A673 (cell line): ENCODE measurements around the gene UNC5A. TPM values are rescaled to one million over a fixed set of nuclear protein-coding genes. Genes with fewer than 3 reads are reported as not detected.

Experiments
- BruUV-seq: library from RNA; stranded (reverse); fragments of 400-500 nt; replicated peaks from 2 replicates; lab custom pipeline; 2021; lab: Mats Ljungman, UMichigan
- CTCF ChIA-PET: fragments of 300-600 bp; sonication (Branson Sonifier 250); formaldehyde crosslinking; loops from one replicate; lab custom pipeline; 2022; ENCODE audit warnings: antibody characterized with exemption; lab: Charles Lee
- POLR2A ChIA-PET: fragments of 300-600 bp; sonication (Branson Sonifier 250); formaldehyde crosslinking; loops from one replicate; lab custom pipeline; 2022; ENCODE audit warnings: antibody characterized with exemption; ENCODE audit not compliant: low non-redundant PET; lab: Charles Lee
- DNase-seq: peaks from one replicate; pipeline ENCODE4 v3.0.0-alpha.2; 2015; ENCODE audit warnings: low spot score
- H3K27ac ChIP-seq: fragments of 200-600 bp; sonication (generic); 2 replicates; pipeline ENCODE4 v1.5.1; 2016; ENCODE audit warnings: mixed run types, low read depth, mild to moderate bottlenecking, mixed read lengths, antibody characterized with exemption, low read length; ENCODE audit not compliant: poor library complexity, severe bottlenecking
- H3K27me3 ChIP-seq: fragments of 200-600 bp; sonication (generic); replicated peaks from 2 replicates; pipeline ENCODE4 v1.6.1; 2017; ENCODE audit warnings: mixed run types, low read depth, mild to moderate bottlenecking, mixed read lengths, antibody characterized with exemption, low read length; ENCODE audit not compliant: insufficient read depth, poor library complexity
- H3K36me3 ChIP-seq: fragments of 200-600 bp; sonication (generic); 2 replicates; pipeline ENCODE4 v1.6.1; 2016; ENCODE audit warnings: mixed run types, mild to moderate bottlenecking, mixed read lengths, antibody characterized with exemption, low read length; ENCODE audit not compliant: insufficient read depth, poor library complexity, severe bottlenecking
- H3K4me1 ChIP-seq: fragments of 200-600 bp; sonication (generic); 2 replicates; pipeline ENCODE4 v1.6.1; 2017; ENCODE audit warnings: mixed run types, mild to moderate bottlenecking, mixed read lengths, antibody characterized with exemption, low read length; ENCODE audit not compliant: insufficient read depth, poor library complexity, severe bottlenecking
- H3K4me3 ChIP-seq: fragments of 200-600 bp; sonication (generic); 2 replicates; pipeline ENCODE4 v1.5.1; 2016; ENCODE audit warnings: low read depth, mixed run types, mild to moderate bottlenecking, mixed read lengths, low read length; ENCODE audit not compliant: poor library complexity, severe bottlenecking
- H3K9me3 ChIP-seq: fragments of 200-600 bp; sonication (generic); 2 replicates; pipeline ENCODE4 v1.6.1; 2016; ENCODE audit warnings: mixed run types, low read depth, mild to moderate bottlenecking, mixed read lengths, antibody characterized with exemption, low read length; ENCODE audit not compliant: poor library complexity, severe bottlenecking
- EZH2 ChIP-seq: fragments of 200-600 bp; sonication (generic); IDR thresholded peaks from 2 replicates; pipeline ENCODE4 v1.6.1; 2017; ENCODE audit warnings: borderline replicate concordance, low read depth, mild to moderate bottlenecking, mixed read lengths, antibody characterized with exemption, low read length; ENCODE audit not compliant: poor library complexity, severe bottlenecking
- intact Hi-C: fragments of 100-400 bp; cut with micrococcal nuclease; formaldehyde crosslinking; loops from one replicate; pipeline ENCODE4 v1.10.0; 2022; ENCODE audit not compliant: unreplicated experiment
- total RNA-seq: library from RNA; stranded (reverse); gene quantifications from 2 replicates; pipeline ENCODE4 v1.2.3, GENCODE V29; 2021
- TF ChIP-seq, protein P1 (sequence below): fragments of 300-800, 200-600 bp; sonication (generic); conservative IDR thresholded peaks from 2 replicates; pipeline ENCODE4 v1.5.1; 2017; ENCODE audit warnings: low read depth, mild to moderate bottlenecking, antibody characterized with exemption, low read length, moderate library complexity, mixed read lengths

The UNC5A gene
- total RNA-seq, 1 experiment from 2014 or later = 7.5 TPM

DNA sequence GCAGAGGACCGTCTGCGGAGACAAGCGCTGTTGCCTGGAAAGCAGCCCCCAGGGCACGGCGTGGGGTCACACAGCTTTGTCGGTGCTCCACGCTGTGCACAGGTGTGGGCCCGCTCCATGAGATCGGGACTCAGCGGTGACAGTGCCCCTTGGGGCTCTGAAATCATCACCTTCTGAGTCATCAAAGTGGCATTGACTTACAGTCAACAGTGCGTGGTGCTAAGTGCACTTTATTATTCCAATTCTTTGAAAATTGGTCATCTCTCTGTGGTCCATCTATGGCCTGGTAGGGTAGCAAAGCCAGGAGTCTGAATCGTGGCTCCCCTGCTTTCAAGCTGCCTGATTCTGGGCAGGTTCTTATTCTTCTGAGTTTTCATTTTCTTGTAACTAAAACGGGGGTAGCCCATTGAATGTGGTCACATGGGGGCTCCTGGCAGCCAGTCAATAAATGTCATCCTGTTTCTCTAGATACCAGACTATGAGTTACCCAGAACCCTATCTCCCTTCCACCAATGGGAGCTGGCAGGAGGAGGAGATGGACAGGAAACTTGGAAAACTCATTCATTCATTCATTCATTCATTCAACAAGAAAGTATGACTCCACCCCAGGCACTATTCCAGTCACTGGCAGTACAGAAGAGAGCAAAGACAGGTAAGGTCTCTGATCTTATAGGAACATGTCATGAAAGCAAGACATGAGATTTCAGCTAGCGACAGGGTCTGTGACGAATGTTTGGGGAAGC lies 20.3 kb upstream of the UNC5A start:
- Histone ChIP-seq H3K9me3 (no peaks in the 10 kb centered on the region), H3K4me3 (no peak overlapping the region), H3K36me3 (no peaks in the 10 kb centered on the region), H3K27me3 (no peaks in the 10 kb centered on the region), H3K27ac (no peak overlapping the region), H3K4me1 (no peaks in the 10 kb centered on the region)
- no peak for TF ChIP-seq EZH2
- TF ChIP-seq, protein P1, sequence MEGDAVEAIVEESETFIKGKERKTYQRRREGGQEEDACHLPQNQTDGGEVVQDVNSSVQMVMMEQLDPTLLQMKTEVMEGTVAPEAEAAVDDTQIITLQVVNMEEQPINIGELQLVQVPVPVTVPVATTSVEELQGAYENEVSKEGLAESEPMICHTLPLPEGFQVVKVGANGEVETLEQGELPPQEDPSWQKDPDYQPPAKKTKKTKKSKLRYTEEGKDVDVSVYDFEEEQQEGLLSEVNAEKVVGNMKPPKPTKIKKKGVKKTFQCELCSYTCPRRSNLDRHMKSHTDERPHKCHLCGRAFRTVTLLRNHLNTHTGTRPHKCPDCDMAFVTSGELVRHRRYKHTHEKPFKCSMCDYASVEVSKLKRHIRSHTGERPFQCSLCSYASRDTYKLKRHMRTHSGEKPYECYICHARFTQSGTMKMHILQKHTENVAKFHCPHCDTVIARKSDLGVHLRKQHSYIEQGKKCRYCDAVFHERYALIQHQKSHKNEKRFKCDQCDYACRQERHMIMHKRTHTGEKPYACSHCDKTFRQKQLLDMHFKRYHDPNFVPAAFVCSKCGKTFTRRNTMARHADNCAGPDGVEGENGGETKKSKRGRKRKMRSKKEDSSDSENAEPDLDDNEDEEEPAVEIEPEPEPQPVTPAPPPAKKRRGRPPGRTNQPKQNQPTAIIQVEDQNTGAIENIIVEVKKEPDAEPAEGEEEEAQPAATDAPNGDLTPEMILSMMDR = no peak
- intact Hi-C loops = no loop called here
- ChIA-PET CTCF (no interaction called here), POLR2A (no interaction called here)
- no TSS peak for BruUV-seq
- no peak for DNase-seq

DNA sequence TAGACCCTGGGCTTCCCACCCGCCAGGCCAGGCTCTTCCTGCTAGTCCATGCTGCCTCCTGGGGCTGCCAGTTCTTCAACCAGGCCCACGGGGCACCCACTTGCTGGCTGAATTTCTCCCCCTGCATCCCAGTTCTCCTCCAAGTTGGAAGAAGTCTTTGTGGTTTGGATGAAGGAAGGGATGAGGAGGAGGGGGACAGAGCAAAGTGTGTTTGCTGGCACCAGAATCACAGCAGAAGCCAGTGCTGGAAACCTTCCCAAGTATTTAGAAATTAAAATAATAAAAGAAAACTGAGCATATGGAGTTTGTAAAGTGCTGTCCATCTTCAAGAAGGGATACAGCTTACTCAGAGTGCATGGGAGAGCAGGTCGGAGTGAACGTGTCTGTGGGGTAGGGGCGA lies 19.4 kb upstream of the UNC5A start:
- H3K4me3 ChIP-seq = no peak overlapping the region
- POLR2A ChIA-PET = no interaction called here
- intact Hi-C loops = no loop called here
- H3K9me3 ChIP-seq = no peaks in the 10 kb centered on the region
- CTCF ChIA-PET = no interaction called here
- H3K36me3 ChIP-seq = no peaks in the 10 kb centered on the region
- H3K27ac ChIP-seq = no peak overlapping the region
- H3K4me1 ChIP-seq = no peaks in the 10 kb centered on the region
- TF ChIP-seq, protein P1 = no peak
- no peak for TF ChIP-seq EZH2
- no TSS peak for BruUV-seq
- H3K27me3 ChIP-seq = no peaks in the 10 kb centered on the region
- DNase-seq = no peak

DNA sequence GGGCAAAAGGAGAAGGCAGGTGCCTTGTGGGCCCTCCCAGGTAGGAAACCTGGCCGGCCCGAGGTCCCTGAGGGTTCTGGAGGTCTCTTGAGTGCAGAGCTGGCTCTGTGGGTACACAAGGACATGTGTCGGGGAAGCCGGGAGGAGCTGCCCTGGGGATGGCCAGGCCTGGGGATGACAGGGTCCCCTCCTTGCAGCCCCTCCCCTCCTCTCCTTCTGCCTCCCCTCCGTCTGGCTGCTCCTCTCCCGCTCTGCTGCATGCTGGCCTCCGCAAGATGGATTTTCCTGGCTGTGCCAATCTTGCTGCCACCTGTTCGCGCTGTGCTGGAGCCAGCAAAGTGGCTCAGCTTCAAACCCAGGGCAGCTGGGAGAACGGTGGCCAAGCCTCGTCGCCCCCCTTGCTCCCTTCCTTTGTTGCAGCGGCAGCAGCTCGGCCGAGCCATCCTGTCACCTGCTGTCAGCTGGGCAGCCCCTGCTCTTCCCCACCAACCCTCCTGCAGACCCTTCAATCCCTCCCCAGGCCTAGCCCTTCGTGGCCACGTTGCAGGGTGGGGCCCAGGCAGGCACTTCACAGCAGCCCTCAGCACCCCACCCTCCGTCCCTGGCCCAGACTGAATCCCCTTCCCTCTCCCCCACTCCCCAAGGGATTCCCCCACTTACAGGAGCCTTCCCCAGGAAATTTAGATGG lies 17.6 kb upstream of the UNC5A start:
- POLR2A ChIA-PET = no interaction called here
- no peaks in the 10 kb centered on the region for H3K27me3 ChIP-seq
- no peak for TF ChIP-seq EZH2
- TF ChIP-seq, protein P1 = no peak
- H3K4me1 ChIP-seq = no peaks in the 10 kb centered on the region
- H3K9me3 ChIP-seq = no peaks in the 10 kb centered on the region
- CTCF ChIA-PET = no interaction called here
- H3K36me3 ChIP-seq = no peaks in the 10 kb centered on the region
- no TSS peak for BruUV-seq
- H3K27ac ChIP-seq = no peak overlapping the region
- no peak for DNase-seq
- no peak overlapping the region for H3K4me3 ChIP-seq
- intact Hi-C loops = no loop called here
